ENCODE data around the gene SULT4A1. TPM values are rescaled to one million over a fixed set of nuclear protein-coding genes. Genes with fewer than 3 reads are reported as not detected.

The SULT4A1 gene
- total and polyA plus RNA-seq, 2 of the 4 experiments (the other 2 are of a cell fraction) = 1.1 to 5.2 TPM

- DNase-seq (no peak), ATAC-seq (ENCODE audit: low read depth) (no peak)
- H3K18ac ChIP-seq (ENCODE audit: low read depth, low read length) = no peak overlapping the region
- H2BK15ac ChIP-seq (ENCODE audit: low read depth, low read length) = no peak overlapping the region
- no peak overlapping the region for H2AK9ac ChIP-seq (replicated peaks; ENCODE audit: low read depth, low read length, poor library complexity)
- dilution Hi-C loops (cut with HindIII; ENCODE audit: low sequenced_read_pairs, unreplicated experiment) = no loop called here
- H3K4me1 ChIP-seq (ENCODE audit: control insufficient read depth, insufficient read depth, low read length) = peaks cover 7% of the 10 kb centered on the region
- H3K9me3 ChIP-seq (ENCODE audit: control insufficient read depth, insufficient read depth, low read length) = no peaks in the 10 kb centered on the region
- TF ChIP-seq CTCF (conservative IDR thresholded peaks at IDR 0.05; ENCODE audit: low read depth, low read length) = 0 out of 2 replicates have a peak, but pooled peaks have one; percentile 6
- no peak for TF ChIP-seq NFE2L2 (IDR thresholded peaks at IDR 0.05; ENCODE audit: low read depth, low read length)
- no peak for TF ChIP-seq MXI1 (IDR thresholded peaks at IDR 0.05; ENCODE audit: borderline replicate concordance, low read depth, low read length)
- no TSS peak for BruUV-seq (replicated peaks)
- POLR2A ChIA-PET (ENCODE audit: unreplicated experiment) = no interaction called here
- H3K14ac ChIP-seq (replicated peaks; ENCODE audit: low read depth, low read length) = no peak overlapping the region
- H4K8ac ChIP-seq (ENCODE audit: low read depth in 2 of 2, low read length in 2 of 2) = no peak overlapping the region
- no peak overlapping the region for H4K5ac ChIP-seq (ENCODE audit: low read depth, low read length)
- H3K27me3 ChIP-seq (ENCODE audit: control insufficient read depth, insufficient read depth, low read length) = no peaks in the 10 kb centered on the region
- intact Hi-C loops (cut with micrococcal nuclease) = no loop called here
- H3K4ac ChIP-seq (ENCODE audit: low read depth, low read length) = no peak overlapping the region
- H3K4me3 ChIP-seq (ENCODE audit: insufficient read depth, low read depth, low read length) = no peak overlapping the region
- no peaks in the 10 kb centered on the region for H3K9me1 ChIP-seq (ENCODE audit: insufficient read depth, low read length)
- H3K4me2 ChIP-seq (ENCODE audit: low read depth, low read length) = no peak overlapping the region
- no peak overlapping the region for H3K9ac ChIP-seq (ENCODE audit: low read depth, low read length)
- CTCF ChIA-PET = no interaction called here
- no peak overlapping the region for H2AFZ ChIP-seq (replicated peaks; ENCODE audit: low read length, poor library complexity)
- in situ Hi-C loops (cut with MboI; ENCODE audit: low sequenced_read_pairs) = no loop called here
- WGBS, 2 experiments (ENCODE audit: extremely low coverage in 2 of 2, insufficient read length in 1 of 2) = no CpG with 5 or more reads among the region's 2 CpGs
- no peak overlapping the region for H3K56ac ChIP-seq (ENCODE audit: extremely low read depth, insufficient read depth, low read length)
- H2BK20ac ChIP-seq (ENCODE audit: low read depth, low read length) = no peak overlapping the region
- H3K23ac ChIP-seq (ENCODE audit: low read depth, low read length) = no peak overlapping the region
- no peak overlapping the region for H2BK120ac ChIP-seq (ENCODE audit: low read depth, low read length)
- no peaks in the 10 kb centered on the region; a peak in 1 of 4 replicates for H3K79me1 ChIP-seq (ENCODE audit: low read depth in 1 of 2, low read length in 2 of 2)
- H2AK5ac ChIP-seq (ENCODE audit: low read depth, low read length) = no peak overlapping the region
- H4K20me1 ChIP-seq (ENCODE audit: insufficient read depth, low read length) = no peaks in the 10 kb centered on the region
- H2BK5ac ChIP-seq (ENCODE audit: low read depth, low read length, poor library complexity, severe bottlenecking) = no peak overlapping the region
- no peaks in the 10 kb centered on the region for H3K36me3 ChIP-seq (ENCODE audit: control insufficient read depth, insufficient read depth, low read length)
- no peak overlapping the region for H4K91ac ChIP-seq (ENCODE audit: insufficient read depth, low read depth, low read length)
- no peak overlapping the region for H3K27ac ChIP-seq (ENCODE audit: insufficient read depth, low read length)
Measured at GRCh38 chr22:43783777-43784176, 78.5 kb downstream of the SULT4A1 start.
